ENCODE results near the gene CDCP2. TPM values are rescaled to one million over a fixed set of nuclear protein-coding genes. Genes with fewer than 3 reads are reported as not detected.
"Not testable (repeated sequence)": the region's sequence is repeated elsewhere in the genome, so short reads cannot be mapped to it uniquely, and the experiment has no call there.

CDCP2 gene
- total RNA-seq, 1 experiment from 2014 or later = not detected

GRCh38 chr1:54169068-54169467 lies 16.3 kb upstream of the CDCP2 start:
- no peak for DNase-seq (ENCODE audit: low spot score)

GRCh38 chr1:54168206-54168965 lies 15.6 kb upstream of the CDCP2 start:
- DNase-seq (ENCODE audit: low spot score) = no peak
- in situ Hi-C loops (cut with HindIII; ENCODE audit: low sequenced_read_pairs) = no loop called here

More at GRCh38 chr1:54169068-54169467, 16.3 kb upstream of the CDCP2 start:
- in situ Hi-C loops (cut with HindIII; ENCODE audit: low sequenced_read_pairs) = no loop called here

- DNase-seq (ENCODE audit: low spot score) = no peak
Observed at GRCh38 chr1:54167422-54168139, 14.8 kb upstream of the CDCP2 start.

GRCh38 chr1:54166357-54166756 lies 13.6 kb upstream of the CDCP2 start:
- in situ Hi-C loops (cut with HindIII; ENCODE audit: low sequenced_read_pairs); DNase-seq (ENCODE audit: low spot score): not testable (repeated sequence)

More at GRCh38 chr1:54167422-54168139, 14.8 kb upstream of the CDCP2 start:
- in situ Hi-C loops (cut with HindIII; ENCODE audit: low sequenced_read_pairs) = no loop called here

- no peak for DNase-seq (ENCODE audit: low spot score)
- in situ Hi-C loops (cut with HindIII; ENCODE audit: low sequenced_read_pairs) = no loop called here
Observed at GRCh38 chr1:54165146-54165545, 12.3 kb upstream of the CDCP2 start.

DNA sequence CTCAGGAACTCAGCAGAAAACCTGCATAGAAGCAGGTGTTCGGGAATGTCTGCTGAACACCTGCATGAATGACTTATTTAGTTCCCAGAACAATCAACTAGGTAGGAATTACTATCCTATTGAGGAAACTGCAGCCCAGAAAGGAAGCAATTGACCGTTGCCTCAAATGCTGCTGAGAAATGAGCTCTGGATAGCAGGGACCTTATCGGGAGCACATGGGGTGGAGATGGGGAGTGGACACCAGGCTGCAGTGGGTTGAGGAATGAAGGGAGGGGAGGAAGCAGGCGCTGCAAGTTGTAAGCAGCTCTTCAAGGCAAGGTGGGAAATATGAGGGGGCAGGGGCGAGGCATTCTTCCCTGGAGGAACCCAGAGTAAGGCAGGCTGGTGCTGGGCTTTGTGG lies 10.8 kb upstream of the CDCP2 start:
- no peak for DNase-seq (ENCODE audit: low spot score)
- in situ Hi-C loops (cut with HindIII; ENCODE audit: low sequenced_read_pairs) = no loop called here

DNA sequence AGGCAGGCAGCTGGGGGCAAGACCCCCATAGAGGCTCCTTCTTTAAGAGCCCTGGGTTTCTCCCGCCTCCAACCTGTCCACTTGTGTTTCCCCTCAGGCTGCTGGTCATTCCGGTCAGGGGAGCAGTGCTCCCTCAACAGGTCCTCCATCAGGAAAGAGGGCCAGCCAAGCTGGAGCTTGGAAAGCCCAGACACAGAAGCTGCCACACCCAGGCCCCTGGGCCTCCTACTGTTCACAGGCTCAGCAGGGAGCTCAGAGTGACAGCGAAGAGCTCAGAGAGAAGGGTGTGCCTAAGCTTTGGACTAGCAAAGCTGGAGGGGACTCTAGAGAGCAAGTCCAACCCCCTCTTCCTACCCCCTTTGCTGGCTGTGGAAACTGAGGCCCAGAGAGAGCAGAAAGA lies 10.3 kb upstream of the CDCP2 start:
- in situ Hi-C loops (cut with HindIII; ENCODE audit: low sequenced_read_pairs) = no loop called here

GRCh38 chr1:54161495-54162168 lies 8.8 kb upstream of the CDCP2 start:
- DNase-seq (ENCODE audit: low spot score) = no peak
- in situ Hi-C loops (cut with HindIII; ENCODE audit: low sequenced_read_pairs) = no loop called here

More for the DNA sequence above, 10.3 kb upstream of the CDCP2 start:
- no peak for DNase-seq (ENCODE audit: low spot score)

- in situ Hi-C loops (cut with HindIII; ENCODE audit: low sequenced_read_pairs) = no loop called here
- DNase-seq (ENCODE audit: low spot score) = no peak
Observed at GRCh38 chr1:54160351-54160750, 7.6 kb upstream of the CDCP2 start.

DNA sequence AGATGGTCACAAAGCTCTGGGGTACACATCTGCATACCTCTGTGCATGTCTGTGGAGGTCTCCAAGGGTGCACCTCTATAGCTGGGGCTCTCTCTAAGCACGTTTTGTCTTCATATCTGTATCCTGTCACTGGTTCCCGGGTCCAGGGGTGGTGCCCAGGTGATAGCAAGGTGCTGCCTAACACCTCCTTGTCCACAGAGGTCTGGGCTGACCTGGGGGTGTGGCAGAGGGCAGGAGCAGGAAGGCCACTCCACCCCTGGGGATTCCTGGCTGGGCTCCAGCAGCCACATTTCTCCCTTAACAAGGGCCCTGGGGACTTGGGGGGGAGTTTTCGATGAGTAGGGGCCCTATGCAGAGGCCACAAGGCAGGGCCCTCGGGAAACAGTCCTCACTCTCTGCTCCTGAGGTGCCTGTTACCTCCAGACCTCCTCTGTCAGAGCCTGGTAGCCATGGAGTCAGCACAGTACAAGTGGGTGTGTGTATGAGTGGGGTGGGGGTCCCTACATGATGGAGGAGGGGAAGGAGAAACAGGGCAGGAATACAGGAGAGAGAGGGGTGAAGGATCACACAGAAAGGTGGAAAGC lies 7.0 kb upstream of the CDCP2 start:
- in situ Hi-C loops (cut with HindIII; ENCODE audit: low sequenced_read_pairs) = no loop called here
- no peak for DNase-seq (ENCODE audit: low spot score)

DNA sequence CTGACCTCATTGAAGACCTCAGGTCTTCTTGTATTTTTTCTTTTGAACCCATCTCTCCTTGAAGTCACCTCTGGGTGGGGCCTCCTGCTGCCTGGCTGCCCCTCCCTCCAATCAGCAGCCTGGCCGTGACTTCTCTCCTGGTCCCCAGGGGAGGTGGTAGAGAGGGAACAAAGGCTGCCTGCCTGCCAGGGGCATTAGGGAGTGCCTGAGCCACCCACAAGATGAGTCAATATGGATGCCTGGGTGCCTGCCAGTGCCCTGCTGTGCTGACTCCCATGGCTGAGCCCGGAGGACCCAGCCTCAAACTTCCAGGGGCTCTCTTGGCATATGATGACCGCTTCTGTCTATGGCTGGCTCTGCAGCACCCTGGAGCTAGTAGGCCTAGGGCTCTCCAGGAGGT lies 5.3 kb upstream of the CDCP2 start:
- in situ Hi-C loops (cut with HindIII; ENCODE audit: low sequenced_read_pairs) = no loop called here
- DNase-seq (ENCODE audit: low spot score) = no peak

DNA sequence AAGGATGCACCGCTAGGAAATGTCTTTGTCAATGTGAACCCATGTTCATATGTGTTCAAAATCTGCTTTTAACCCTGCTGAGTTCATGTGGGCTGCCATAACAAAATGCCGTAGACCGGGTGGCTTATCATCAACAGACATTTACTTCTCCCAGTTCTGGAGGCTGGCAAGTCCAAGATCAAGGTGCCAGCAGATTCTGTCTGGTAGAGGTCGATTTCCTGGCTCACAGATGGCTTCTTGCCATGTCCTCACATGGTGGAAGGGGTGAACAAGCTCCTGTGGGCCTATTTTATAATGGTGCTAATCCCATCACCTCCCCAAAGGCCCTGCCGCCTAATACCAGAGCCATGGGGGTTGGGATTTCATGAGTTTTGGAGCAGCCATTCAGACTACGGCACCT lies 4.6 kb upstream of the CDCP2 start:
- DNase-seq (ENCODE audit: low spot score) = no peak
- in situ Hi-C loops (cut with HindIII; ENCODE audit: low sequenced_read_pairs) = no loop called here

- in situ Hi-C loops (cut with HindIII; ENCODE audit: low sequenced_read_pairs) = no loop called here
- no peak for DNase-seq (ENCODE audit: low spot score)
Observed at GRCh38 chr1:54156986-54157385, 4.2 kb upstream of the CDCP2 start.

DNA sequence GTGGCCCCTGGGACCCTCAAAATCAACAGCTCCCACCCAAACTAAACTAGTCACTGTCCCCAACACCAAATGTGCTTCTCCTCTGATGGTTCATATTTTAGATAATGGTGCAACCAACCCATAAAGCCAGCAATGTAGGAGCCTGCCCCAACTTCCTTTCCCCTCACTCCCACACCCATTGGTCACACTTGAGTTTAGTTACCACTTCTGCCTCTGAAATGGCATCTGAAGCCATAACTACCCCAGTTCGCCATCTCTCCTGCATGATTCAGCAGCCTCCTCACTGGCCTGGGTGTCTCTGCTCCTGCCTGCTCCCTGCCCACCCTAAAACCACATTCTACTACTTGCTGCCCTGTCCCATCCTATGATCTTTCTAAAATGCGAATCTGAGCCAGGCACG lies 3.4 kb upstream of the CDCP2 start:
- in situ Hi-C loops (cut with HindIII; ENCODE audit: low sequenced_read_pairs) = no loop called here
- DNase-seq (ENCODE audit: low spot score) = no peak

GRCh38 chr1:54153535-54154439 lies 987 bp upstream of the CDCP2 start:
- in situ Hi-C loops (cut with HindIII; ENCODE audit: low sequenced_read_pairs) = no loop called here

DNA sequence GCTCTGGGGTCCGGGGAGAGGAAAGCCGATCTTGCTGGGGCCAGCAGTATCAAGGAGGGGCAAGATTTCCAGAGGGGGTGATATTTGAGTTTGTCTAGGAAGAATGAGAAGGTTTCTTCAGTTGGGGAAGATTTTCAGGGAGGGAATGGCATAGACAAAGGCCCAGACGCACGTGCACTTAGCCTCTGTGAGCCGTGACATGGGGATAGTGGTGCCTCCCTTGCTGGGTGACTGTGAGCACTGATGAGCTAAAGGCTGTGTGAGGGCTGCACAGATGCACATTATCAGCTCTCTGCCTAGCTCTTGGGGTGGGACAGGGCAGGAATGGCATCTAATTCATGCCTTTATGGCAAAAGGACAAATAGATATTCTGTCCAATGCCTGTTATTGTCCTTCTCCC lies 1.8 kb downstream of the CDCP2 start:
- in situ Hi-C loops (cut with HindIII; ENCODE audit: low sequenced_read_pairs) = no loop called here
- DNase-seq (ENCODE audit: low spot score) = no peak

More at GRCh38 chr1:54153535-54154439, 987 bp upstream of the CDCP2 start:
- DNase-seq (ENCODE audit: low spot score) = no peak

- no peak for DNase-seq (ENCODE audit: low spot score)
- in situ Hi-C loops (cut with HindIII; ENCODE audit: low sequenced_read_pairs) = no loop called here
Observed at GRCh38 chr1:54149734-54150133, 3.1 kb downstream of the CDCP2 start.

DNA sequence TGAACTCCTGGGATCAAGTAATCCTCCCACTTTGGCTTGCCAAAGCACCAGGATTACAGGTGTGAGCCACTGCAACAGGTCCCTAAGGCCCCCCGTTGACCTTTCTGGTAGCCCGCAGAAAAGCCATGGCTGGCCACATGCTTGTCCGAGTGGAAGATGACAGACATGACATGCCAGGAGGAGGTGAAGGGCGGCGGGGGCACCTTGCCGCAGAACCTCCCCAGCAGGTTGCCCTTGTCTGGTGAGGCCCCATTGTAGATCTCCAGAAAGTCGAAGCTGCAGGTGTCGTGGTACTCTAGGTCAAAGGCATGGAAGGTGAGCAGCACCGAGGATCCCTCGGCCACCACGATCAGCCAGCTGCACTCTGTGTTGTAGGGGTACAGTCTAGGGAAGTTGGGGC lies 8.4 kb downstream of the CDCP2 start:
- DNase-seq (ENCODE audit: low spot score) = no peak
- in situ Hi-C loops (cut with HindIII; ENCODE audit: low sequenced_read_pairs) = no loop called here

Data from G401 (cell line).